Measurements from ENCODE around the gene RNF17. TPM values are rescaled to one million over a fixed set of nuclear protein-coding genes. Genes with fewer than 3 reads are reported as not detected.

RNF17 gene
- total RNA-seq, 1 donor from 2014 or later = not detected

DNA sequence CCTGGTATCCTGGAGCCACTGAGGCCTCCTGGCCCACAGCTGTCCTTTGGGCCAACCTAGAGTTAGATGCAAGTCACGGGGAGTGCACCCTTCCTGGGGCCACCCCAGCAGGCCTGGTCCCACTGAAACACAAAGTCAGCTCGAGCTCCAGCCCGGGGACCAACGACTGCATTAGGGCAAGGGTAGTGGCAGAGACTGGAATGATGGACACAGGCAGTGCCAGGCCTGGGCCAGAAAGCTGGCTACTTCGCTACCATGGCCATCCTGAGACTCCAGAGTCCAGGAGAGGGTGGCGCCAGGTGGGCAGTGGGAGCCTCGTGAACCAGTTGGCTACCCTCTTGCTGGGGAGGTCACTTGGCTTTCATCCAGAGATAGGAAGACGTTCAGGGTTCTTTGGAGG is 22.2 kb upstream of the RNF17 start:
- Histone ChIP-seq H3K27ac (ENCODE audit: low read depth, low read length) (no peak overlapping the region), H3K9me3 (ENCODE audit: insufficient read depth, low read depth, low read length) (no peaks in the 10 kb centered on the region), H3K36me3 (ENCODE audit: insufficient read depth, low read length) (no peaks in the 10 kb centered on the region), H3K27me3 (ENCODE audit: insufficient read depth, low read length) (peaks cover 16% of the 10 kb centered on the region), H3K4me3 (ENCODE audit: insufficient read depth, low read depth, low read length) (no peak overlapping the region), H2AFZ (ENCODE audit: low read depth, low read length) (no peak overlapping the region), H3K9ac (ENCODE audit: low read length) (no peak overlapping the region), H3K4me1 (ENCODE audit: insufficient read depth, low read length) (peaks cover under 1% of the 10 kb centered on the region), H3K4me2 (ENCODE audit: low read length) (no peak overlapping the region), H3K79me2 (ENCODE audit: insufficient read depth, low read length) (no peaks in the 10 kb centered on the region), H4K20me1 (ENCODE audit: insufficient read depth, low read length) (no peaks in the 10 kb centered on the region)
- Mint-ChIP-seq H3K9me3 (ENCODE audit: unreplicated experiment) (peaks cover 5% of the 10 kb centered on the region), H3K27me3 (ENCODE audit: low read depth, unreplicated experiment) (peaks cover 49% of the 10 kb centered on the region), H3K27ac (ENCODE audit: unreplicated experiment) (no peak overlapping the region), H3K4me3 (ENCODE audit: unreplicated experiment) (no peak overlapping the region), H3K4me1 (ENCODE audit: low read depth, unreplicated experiment) (no peaks in the 10 kb centered on the region), H3K36me3 (ENCODE audit: low read depth, unreplicated experiment) (peaks cover 3% of the 10 kb centered on the region)
- no peak for FAIRE-seq
- TF ChIP-seq, protein P1, sequence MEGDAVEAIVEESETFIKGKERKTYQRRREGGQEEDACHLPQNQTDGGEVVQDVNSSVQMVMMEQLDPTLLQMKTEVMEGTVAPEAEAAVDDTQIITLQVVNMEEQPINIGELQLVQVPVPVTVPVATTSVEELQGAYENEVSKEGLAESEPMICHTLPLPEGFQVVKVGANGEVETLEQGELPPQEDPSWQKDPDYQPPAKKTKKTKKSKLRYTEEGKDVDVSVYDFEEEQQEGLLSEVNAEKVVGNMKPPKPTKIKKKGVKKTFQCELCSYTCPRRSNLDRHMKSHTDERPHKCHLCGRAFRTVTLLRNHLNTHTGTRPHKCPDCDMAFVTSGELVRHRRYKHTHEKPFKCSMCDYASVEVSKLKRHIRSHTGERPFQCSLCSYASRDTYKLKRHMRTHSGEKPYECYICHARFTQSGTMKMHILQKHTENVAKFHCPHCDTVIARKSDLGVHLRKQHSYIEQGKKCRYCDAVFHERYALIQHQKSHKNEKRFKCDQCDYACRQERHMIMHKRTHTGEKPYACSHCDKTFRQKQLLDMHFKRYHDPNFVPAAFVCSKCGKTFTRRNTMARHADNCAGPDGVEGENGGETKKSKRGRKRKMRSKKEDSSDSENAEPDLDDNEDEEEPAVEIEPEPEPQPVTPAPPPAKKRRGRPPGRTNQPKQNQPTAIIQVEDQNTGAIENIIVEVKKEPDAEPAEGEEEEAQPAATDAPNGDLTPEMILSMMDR (IDR thresholded peaks at IDR 0.05; ENCODE audit: insufficient read depth, low read depth, low read length) = no peak
- no peak for TF ChIP-seq EZH2 (IDR thresholded peaks at IDR 0.05; ENCODE audit: insufficient read depth, low read length)
- no peak for DNase-seq (ENCODE audit: low read depth)

DNA sequence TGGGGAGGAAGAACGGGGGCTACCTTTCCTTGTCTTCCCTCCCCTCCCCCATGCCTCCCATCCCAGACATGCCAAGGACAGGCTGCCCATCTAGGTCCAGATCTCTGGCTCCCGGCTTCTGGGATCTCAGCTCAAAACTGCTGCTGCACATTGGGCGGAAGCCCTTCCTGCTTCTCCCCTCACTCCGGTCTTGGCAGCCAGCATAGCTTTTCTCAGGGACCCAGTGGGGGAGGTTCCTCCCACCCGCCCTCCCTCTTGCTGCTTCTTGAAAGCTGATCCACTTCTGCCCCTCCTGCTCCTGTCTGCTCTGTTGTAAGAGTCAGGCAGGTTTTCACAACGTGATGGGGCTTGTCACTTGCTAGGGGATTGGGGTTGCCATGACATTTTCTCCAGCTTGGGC is 21.7 kb upstream of the RNF17 start:
- DNase-seq (ENCODE audit: low read depth) (no peak), FAIRE-seq (no peak)
- peaks cover 54% of the 10 kb centered on the region for H3K27me3 Mint-ChIP-seq (ENCODE audit: low read depth, unreplicated experiment)

DNA sequence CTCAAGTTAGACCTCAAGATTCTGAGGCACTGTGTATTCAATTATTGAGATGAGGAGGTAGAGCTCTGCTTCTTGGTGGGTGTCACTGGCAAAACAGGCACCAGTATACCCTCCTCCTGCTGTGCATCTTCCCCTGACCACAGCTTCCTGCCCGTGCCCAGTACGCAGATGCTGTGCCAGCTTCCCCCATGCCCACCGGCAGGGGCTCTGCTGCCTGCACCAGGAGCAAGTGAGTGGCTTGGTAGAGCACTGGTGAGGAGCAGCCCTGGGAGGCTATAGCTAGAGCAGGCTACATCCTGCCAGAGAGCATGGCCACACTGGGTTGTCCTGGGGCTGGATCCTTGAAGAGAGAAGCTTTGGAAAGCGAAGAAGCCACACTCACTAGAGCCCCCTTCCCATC is 21.0 kb upstream of the RNF17 start:
- Histone ChIP-seq H2AFZ (ENCODE audit: low read depth, low read length) (no peak overlapping the region), H4K20me1 (ENCODE audit: insufficient read depth, low read length) (no peaks in the 10 kb centered on the region), H3K36me3 (ENCODE audit: insufficient read depth, low read length) (no peaks in the 10 kb centered on the region), H3K4me3 (ENCODE audit: insufficient read depth, low read depth, low read length) (no peak overlapping the region), H3K27ac (ENCODE audit: low read depth, low read length) (no peak overlapping the region), H3K4me1 (ENCODE audit: insufficient read depth, low read length) (peaks cover 11% of the 10 kb centered on the region), H3K9me3 (ENCODE audit: insufficient read depth, low read depth, low read length) (no peaks in the 10 kb centered on the region), H3K27me3 (ENCODE audit: insufficient read depth, low read length) (peaks cover 25% of the 10 kb centered on the region), H3K9ac (ENCODE audit: low read length) (no peak overlapping the region), H3K4me2 (ENCODE audit: low read length) (no peak overlapping the region), H3K79me2 (ENCODE audit: insufficient read depth, low read length) (no peaks in the 10 kb centered on the region)
- H3K27ac Mint-ChIP-seq (ENCODE audit: unreplicated experiment) = no peak overlapping the region
- peaks cover 5% of the 10 kb centered on the region for H3K9me3 Mint-ChIP-seq (ENCODE audit: unreplicated experiment)
- TF ChIP-seq, protein P1 (IDR thresholded peaks at IDR 0.05; ENCODE audit: insufficient read depth, low read depth, low read length) = no peak
- TF ChIP-seq EZH2 (IDR thresholded peaks at IDR 0.05; ENCODE audit: insufficient read depth, low read length) = no peak
- DNase-seq (ENCODE audit: low read depth) = no peak
- peaks cover 3% of the 10 kb centered on the region for H3K36me3 Mint-ChIP-seq (ENCODE audit: low read depth, unreplicated experiment)
- no peak for FAIRE-seq
- peaks cover 59% of the 10 kb centered on the region for H3K27me3 Mint-ChIP-seq (ENCODE audit: low read depth, unreplicated experiment)
- no peaks in the 10 kb centered on the region for H3K4me1 Mint-ChIP-seq (ENCODE audit: low read depth, unreplicated experiment)
- no peak overlapping the region for H3K4me3 Mint-ChIP-seq (ENCODE audit: unreplicated experiment)

More for the DNA sequence above, 21.7 kb upstream of the RNF17 start:
- no peaks in the 10 kb centered on the region for H3K79me2 ChIP-seq (ENCODE audit: insufficient read depth, low read length)
- H3K4me1 Mint-ChIP-seq (ENCODE audit: low read depth, unreplicated experiment) = no peaks in the 10 kb centered on the region
- H3K9me3 ChIP-seq (ENCODE audit: insufficient read depth, low read depth, low read length) = no peaks in the 10 kb centered on the region
- H3K4me1 ChIP-seq (ENCODE audit: insufficient read depth, low read length) = peaks cover 5% of the 10 kb centered on the region
- H3K36me3 Mint-ChIP-seq (ENCODE audit: low read depth, unreplicated experiment) = peaks cover 3% of the 10 kb centered on the region
- no peak overlapping the region for H3K27ac Mint-ChIP-seq (ENCODE audit: unreplicated experiment)
- peaks cover 21% of the 10 kb centered on the region for H3K27me3 ChIP-seq (ENCODE audit: insufficient read depth, low read length)
- no peak overlapping the region for H3K27ac ChIP-seq (ENCODE audit: low read depth, low read length)
- H3K4me2 ChIP-seq (ENCODE audit: low read length) = no peak overlapping the region
- no peak overlapping the region for H2AFZ ChIP-seq (ENCODE audit: low read depth, low read length)
- peaks cover 5% of the 10 kb centered on the region for H3K9me3 Mint-ChIP-seq (ENCODE audit: unreplicated experiment)
- no peaks in the 10 kb centered on the region for H3K36me3 ChIP-seq (ENCODE audit: insufficient read depth, low read length)
- no peaks in the 10 kb centered on the region for H4K20me1 ChIP-seq (ENCODE audit: insufficient read depth, low read length)
- no peak overlapping the region for H3K9ac ChIP-seq (ENCODE audit: low read length)
- TF ChIP-seq, protein P1 (IDR thresholded peaks at IDR 0.05; ENCODE audit: insufficient read depth, low read depth, low read length) = no peak
- TF ChIP-seq EZH2 (IDR thresholded peaks at IDR 0.05; ENCODE audit: insufficient read depth, low read length) = no peak
- no peak overlapping the region for H3K4me3 Mint-ChIP-seq (ENCODE audit: unreplicated experiment)
- no peak overlapping the region for H3K4me3 ChIP-seq (ENCODE audit: insufficient read depth, low read depth, low read length)

Data from astrocyte (in vitro differentiated cells and primary cell).